LHCN-M2 (cell line): Measurements from ENCODE around the gene CORO6. TPM values are rescaled to one million over a fixed set of nuclear protein-coding genes. Genes with fewer than 3 reads are reported as not detected.
"Not testable (repeated sequence)": the region's sequence is repeated elsewhere in the genome, so short reads cannot be mapped to it uniquely, and the experiment has no call there.

Experiments
- DNase-seq: peaks from one replicate; pipeline ENCODE4 v3.0.0-alpha.2; 2012; ENCODE audit warnings: low read depth
- polyA plus RNA-seq: library from polyadenylated mRNA; unstranded; fragments of >200 nt; gene quantifications from one replicate; pipeline ENCODE4 v1.2.1, GENCODE V29; 2012; ENCODE audit warnings: missing spikeins
- total RNA-seq: library from RNA; depleted of rRNA; stranded (reverse); fragments of >200 nt; gene quantifications from 2 replicates; pipeline ENCODE4 v1.2.3, GENCODE V29; 2014; rRNA removed

CORO6 gene
- 22.1 and 41.6 TPM in 2 replicates for total RNA-seq
- 19.9 TPM for polyA plus RNA-seq

DNA sequence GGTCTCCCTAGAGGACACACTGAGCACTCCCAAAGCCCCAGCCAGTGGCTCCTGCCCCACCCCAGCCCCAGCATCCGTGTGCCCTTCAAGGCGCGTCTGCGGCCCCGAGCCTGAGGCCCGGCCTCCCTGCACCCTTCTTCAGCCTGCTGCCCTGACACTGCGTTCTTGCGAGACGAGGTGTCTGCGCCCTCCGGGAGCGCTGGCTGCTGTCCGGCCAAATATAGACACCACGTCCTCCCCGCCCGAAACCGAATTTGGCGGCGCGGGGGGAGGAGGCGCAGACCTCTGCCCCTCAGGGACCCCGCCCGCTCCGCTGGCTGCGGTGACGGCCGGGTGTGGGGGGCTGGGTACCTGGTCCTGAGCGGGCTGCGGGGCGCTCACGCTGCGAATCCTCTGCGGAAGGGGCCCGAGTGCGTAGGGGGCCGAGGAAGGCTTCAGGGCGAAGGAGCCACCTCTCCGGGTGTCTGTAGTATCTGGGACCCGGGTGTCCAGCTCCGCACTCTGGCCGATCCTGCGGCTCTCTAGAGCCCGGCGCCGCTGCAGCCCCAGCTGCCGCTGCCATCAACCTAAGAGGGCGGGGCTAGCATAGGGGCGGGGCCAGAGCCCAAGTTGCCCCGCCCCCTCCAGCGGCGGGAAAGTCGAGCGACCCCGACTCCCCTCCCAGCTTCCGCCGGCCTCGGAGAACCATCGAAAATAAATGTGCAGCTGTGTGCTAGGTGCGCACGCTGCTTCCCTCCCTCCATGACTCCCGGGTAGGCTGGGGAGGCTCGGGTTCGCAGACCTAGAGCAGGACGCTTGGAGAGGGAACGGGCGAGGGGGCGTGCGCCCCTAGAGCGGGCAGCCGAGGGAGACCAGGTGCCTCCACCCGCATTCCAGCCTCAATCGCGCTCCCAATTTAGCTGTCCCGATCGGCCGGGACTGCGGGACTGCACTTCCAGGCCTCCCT lies at the start of gene CORO6:
TSS of gene CORO6 (minus strand) at position 576 of the 946 bp plus-strand sequence. CDS start 1,491 bp downstream, outside the sequence.
- DNase-seq = peak; percentile 62

DNA sequence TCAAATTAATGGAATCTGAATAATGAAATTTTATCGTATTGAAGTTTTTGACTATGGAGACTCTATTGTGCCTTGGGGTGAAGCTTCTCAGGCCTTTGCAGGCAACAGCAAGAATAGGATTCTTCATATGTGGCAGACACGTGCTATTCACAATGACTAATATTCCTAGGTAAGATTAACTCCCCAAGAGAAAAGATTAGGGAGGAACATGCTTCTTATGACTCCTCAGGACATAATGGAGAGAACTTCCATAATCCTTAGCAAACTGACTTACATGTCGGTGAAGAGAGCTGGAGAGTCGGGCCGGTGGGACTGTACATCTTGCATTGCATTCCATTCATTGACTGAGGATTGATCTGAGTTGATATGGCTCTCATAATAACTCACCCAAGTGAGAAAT lies 48.9 kb upstream of the CORO6 start:
- no peak for DNase-seq

DNA sequence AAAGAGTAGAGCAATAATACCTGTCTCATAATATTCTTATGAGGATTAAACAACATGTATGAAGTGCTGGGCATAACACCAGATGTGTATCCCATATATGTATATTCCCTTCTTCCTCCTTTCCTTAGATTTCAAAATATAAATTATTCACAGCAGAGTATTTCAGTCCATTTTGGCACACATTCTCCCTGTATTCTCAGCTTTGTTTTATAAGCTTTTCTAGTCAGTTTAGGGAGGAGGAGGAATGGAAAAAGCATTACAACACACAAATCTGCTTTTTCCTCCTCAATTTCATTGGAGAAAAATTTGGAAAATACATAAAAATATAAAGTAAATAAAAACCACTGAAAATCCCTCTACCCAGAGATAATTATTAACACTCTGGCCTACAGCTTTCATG lies 46.6 kb upstream of the CORO6 start:
- no peak for DNase-seq

DNA sequence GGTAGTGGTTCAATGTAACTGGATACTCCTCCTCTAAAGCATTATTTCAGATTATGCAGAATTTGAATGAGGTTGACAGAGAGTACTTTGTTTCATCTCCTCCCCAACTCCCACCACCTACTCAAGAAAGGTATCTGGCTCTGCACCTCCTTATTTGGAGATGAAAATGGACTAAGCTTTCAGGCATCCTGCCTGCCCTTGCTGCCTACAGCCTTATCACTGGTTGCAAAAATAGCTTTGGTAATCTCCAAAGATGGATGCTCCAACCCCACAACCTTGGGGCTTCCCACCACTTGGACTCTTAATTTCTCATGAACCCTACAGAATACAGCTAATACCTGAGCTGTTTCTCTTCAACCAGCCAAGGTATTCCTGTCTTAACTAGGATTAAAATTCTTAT lies 45.3 kb upstream of the CORO6 start:
- DNase-seq = no peak

DNA sequence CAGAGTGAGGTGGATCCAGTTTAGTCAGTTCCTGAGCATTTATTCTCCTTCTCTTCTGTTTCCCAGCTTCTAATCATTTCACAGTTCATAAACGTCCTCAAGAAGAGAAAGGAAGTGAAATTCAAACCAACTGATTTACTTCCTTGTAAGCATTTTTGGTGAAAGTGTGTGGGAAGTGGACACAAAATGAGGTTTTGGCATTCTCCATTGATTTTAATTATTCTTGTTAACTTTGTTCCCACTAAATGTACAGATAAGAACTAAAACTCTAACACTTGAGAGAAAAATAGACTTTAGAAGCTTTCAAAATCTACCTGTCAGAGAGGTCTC lies 42.7 kb upstream of the CORO6 start:
- DNase-seq = no peak

DNA sequence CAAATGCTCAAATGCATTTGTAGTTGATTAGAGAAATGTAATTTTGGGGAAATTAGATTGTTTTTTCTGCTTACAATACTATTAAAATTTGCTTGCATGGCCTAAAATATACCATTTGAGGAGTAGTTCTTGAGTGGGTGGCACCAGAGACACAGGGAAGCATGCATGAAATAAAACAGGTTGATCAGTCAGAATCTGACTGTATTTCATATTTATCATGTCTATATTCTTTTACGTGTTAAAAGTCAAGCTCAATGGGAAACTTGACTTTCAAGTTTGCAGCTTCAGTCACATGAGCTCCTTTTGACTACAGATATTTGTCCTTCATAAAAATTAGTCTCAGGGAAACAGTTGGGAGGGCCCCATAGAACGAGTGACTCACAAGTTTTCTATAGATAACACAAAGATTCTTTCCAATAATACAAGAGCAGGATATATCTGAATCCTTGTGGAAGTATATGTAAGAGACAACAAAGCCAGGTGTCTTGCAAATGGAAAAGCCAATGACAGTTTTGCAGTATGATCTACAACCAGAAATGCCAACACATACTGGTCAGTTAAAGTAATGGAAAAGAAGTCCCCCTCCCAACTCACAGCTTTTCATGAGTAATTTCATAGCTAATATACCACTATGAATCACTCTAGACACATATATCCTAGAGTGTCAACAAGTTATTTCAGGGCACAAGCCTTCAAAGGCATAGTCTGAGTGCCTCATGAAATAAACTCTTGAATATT lies 42.2 kb upstream of the CORO6 start:
- peak; percentile 73 for DNase-seq

DNA sequence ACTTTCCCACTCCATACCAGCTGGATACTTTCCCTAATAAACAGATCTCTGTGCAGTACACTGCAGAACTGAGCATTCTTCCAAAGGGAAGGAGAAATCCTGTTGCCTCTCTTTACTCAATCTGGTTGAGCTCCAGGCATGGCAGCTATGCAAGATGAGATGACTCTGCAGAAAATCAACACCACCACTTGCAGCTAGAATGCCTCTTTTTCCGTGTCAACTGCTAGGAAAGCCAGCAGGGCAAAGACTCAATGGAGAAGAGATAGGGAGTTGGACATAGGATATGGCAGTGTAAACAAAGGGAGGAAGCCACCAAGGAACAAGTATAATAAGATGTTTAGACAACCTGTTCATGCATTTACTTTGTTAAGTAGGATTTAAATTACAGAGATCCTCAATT lies 40.4 kb upstream of the CORO6 start:
- no peak for DNase-seq

DNA sequence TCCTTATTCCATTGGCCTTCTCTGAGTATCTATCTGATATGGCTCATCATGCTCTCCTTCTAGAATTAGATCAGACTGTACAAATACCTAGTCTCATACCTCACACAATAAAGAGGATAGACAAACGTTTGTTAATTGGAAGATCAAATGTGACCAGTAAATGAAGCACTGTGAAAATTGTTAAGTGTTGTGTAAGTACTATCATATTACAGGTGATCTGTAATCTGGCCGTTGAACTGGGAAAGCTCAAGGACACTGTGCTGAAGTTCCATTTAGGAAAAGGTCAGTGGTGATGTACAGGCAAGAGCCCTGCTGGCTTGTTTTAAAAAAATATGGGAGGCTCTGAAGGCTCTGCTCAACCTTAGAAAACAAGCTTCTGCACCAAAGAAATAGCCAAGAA lies 38.5 kb upstream of the CORO6 start:
- no peak for DNase-seq

DNA sequence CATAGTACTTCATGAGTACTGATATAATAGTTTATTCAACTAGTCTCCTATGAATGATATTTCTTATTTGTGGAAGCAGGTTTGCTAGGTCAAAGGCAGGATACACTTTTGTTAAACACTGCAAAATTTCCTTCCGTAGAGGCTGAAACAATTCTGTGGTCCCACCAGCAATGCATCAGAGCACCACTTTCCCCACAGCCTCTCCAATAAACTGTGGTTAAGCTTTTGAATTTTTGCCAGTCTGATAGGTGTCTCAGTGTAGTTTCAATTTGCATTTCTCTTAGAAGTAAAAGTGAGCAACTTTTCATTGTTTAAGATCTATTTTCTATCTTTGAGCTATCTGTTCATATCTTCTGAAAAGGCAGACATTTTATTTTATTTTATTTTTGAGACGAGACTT lies 36.4 kb upstream of the CORO6 start:
- DNase-seq = no peak

DNA sequence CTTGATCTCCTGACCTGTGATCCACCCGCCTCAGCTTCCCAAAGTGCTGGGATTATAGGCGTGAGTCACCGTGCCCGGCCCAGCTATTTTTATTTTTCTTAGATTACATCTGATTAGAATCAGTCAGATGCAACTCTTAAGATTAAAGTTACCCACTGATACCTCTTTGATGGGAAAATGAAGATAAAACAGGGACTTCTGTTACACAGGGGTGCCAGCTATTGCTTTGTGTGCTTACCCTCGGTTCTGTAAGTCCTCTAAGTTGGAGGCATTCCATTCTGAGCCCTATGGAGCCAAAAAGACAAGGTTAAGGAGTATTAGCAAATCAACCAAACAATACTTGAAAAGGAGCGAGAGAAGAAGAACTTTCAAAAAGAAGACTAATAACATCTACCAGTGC lies 32.6 kb upstream of the CORO6 start:
- no peak for DNase-seq

DNA sequence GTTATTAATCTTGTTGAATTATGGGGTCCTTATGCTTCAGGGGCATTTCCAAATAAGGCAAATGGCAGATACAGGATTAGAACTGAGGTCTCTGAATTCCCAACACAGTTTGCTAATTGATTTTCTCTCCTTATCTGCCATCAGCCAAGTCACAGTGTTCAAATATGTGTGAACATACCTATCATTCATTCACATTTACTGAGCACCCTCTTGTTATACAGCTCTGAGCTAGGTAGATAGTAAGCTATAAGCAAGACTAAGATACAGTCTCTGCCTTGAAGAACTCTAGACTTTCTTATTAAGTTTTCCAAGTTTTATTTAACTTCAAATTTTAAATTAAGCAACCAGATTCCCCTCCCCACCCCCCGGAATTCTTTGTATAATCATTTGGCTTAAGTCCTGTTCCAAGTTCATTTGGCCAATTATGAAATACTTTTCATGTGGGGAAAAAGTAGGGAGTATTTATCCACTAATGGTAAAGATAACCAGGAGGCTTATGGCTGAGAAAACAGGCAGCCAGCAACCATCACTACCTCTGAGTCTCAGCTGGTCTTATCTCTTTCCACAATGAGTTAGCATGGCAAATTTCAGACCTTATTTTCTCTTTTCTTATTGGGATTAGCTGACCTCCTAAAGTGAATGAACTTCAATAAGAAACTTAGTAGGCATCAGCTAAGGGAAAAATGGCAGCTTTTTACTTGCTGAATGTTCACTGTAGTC lies 31.4 kb upstream of the CORO6 start:
- DNase-seq = no peak

DNA sequence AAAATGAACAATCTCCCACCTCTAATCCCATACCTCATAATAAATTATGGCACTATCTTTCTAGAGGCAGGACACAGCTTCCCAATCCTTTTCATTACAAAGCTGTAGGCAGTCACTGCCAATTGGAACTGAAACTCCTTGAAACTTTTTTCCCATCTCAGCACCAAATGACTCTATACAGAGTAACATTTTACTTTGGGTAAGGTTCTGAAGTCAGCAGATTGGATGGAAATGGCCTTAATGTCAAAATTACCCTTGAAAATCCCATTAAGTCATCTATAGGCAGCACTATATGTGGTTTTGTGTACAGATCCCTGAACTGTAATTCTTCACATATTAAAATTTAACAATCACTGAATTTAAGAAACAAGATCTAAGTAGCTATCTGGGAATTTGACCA lies 30.3 kb upstream of the CORO6 start:
- no peak for DNase-seq

DNA sequence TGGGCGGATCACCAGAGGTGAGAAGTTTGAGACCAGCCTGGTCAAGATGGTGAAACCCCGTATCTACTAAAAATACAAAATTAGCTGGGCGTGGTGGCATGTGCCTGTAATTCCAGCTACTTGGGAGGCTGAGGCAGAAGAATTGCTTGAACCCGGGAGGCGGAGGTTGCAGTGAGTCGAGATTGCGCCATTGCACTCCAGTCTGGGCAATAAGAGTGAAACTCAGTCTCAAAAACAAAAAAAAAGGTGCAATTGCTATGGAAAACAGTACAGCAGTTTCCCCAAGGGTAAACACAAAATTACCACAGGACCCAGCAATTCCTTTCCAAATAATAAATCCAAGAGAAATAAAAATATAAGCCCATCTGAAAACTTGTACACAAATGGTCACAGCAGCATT lies 29.2 kb upstream of the CORO6 start:
- DNase-seq = not testable (repeated sequence)

DNA sequence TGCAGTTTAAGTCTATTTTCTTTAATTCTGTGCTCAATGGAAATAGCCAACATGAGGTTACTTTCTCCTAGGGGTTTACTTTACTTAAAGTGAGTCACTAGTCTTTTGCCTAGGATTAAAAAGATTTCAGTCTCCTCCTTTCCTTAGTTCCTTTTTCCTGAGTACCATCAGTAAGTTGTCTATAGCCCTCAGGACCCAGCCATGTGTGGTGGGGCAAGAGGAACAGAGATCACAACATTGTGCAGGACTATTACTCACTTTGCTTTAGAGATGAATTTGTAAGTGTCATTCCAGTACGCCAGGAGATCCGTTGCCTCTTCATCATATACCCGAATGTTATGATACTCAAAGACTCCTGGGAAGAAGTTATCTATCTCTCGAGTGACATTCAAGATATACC lies 27.7 kb upstream of the CORO6 start:
- no peak for DNase-seq

DNA sequence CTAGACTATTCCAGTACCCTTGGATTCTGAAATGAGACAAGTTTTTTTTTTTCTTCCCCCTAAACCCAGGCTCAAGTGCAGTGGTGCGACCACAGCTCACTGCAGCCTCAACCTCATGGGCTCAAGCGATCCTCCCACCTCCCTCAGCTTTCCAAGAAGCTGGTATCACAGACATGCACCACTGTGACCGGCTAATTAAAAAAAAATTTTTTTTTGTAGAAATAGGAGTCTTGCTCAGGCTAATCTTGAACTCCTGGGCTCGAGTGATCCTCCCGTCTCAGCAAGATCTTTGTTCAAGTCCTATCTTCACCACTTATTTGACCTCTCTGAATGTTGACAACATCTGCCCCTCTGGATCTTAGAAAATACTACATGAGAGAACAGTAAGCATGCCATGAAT lies 26.6 kb upstream of the CORO6 start:
- DNase-seq = no peak

DNA sequence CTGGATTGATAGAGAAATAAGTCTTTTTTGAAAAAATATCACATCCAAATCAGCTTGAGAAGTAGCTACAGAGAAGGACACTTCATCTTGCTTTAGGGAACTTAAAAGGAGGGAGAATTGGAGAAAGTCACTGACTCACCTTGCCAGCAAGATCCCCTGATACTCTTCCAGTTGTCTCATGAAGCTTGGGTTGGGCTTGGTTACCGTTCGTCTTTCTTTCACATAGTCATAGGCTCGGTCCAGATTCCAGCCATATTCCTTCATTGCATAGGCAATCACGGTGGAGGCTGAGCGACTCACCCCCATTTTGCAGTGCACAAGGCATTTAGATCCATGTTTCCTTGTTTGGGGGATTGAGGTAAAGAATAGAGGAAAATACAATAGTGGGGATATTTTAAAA lies 25.3 kb upstream of the CORO6 start:
- DNase-seq = no peak

DNA sequence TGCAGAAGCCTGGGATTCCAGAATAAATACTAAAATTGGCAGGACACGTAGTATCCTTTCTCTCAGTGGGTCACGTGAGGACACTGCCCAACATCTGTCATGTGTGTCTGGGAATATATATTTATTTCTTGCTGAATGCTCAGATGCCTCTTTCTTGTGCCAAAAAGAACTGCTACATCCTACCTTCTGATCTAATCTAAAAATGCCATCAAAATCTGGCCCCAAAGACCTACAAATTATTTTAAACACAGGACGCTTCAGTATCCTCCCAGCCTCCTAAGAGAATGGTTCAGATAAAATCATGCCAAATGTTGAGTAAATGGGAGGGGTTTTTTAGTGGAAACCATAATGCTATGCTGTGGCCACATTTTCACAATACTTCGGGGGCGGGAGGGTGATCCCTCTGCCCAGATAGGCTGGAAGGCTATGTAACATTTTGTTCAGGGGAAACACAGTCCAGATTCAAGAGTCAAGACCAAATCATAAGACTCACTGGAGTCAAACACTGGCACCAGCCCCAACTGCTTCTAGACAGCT lies 22.9 kb upstream of the CORO6 start:
- DNase-seq = peak; percentile 87

DNA sequence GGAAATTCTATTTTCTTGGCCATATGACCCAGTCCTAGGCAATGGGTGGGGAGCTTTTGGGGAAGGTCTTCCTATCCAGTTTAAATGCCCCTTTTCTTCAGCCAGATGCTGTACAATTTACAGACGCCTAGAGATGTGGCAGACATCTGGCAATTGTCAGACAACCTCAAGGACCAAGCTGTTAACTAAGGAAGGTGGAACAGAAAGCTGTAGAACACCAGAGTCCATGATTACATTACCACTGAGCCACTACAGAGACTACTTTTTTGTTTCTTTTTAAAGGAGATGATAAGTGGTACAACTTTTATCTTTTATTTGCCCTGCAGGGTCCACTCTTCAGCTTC lies 21.1 kb upstream of the CORO6 start:
- DNase-seq = no peak

DNA sequence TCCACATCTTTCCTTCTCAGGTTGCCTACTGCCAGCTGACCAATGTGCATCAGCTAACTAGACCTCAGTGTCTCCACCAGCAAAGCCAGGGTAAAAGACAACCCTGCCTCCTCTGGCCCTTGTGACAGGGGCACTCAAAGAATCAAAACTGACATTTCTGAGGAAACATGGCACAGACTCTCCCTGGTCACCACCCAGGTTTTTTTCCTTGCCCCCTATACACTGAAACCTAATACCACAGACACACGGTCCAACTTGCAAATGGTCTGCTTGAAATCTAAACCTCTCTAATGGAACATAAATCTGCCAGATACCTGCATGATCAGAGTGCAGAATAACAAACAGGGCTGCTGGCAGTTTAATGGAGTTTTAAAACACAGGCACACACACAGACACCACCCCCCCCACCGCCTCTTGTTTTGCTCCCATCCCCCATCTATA lies 19.5 kb upstream of the CORO6 start:
- no peak for DNase-seq

DNA sequence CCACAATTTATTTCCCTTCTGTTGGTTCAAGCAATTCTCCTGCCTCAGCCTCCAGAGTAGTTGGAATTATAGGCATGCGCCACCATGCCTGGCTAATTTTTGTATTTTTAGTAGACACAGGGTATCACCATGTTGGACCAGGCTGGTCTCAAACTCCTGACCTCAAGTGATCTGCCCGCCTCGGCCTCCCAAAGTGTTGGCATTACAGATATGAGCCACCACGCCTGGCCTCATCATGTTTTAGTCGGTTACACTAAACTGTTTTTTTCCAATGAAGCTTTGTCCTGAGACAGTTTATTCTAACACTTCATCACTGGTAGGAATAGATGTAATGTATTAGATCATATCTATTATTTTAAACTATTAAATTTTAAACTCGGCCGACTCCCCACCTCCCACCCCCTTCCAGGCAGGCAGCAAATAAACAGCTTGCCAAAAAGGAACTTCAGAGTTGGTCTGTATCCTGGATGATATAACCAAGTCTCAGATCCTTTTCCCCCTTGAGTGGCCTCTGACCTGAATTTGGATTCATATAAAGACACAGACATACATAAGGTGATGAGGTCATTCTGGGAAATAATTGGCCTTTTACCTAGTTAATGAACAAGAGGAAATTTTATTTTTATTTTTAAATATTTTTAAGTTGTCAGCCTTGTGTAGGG lies 18.4 kb upstream of the CORO6 start:
- DNase-seq = no peak

DNA sequence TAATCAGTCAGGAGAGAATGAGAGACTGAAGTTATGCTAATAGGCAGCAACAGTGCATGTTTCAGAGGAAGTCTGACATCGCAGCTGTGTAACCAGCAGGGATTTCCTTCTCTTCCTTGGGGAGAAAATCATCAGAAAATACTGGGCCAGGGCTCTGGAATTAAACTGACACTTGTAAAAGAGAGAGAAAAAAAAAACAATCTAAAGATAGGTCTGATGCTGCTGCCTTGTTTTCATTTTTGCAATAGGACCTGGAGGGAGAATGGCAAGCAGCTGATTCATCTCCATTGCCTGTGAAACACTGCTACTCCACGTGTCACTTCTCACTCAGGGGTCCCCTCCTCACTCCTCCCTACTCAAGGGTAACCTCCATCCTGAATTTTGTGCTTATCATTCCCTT lies 17.7 kb upstream of the CORO6 start:
- DNase-seq = peak; percentile 78

DNA sequence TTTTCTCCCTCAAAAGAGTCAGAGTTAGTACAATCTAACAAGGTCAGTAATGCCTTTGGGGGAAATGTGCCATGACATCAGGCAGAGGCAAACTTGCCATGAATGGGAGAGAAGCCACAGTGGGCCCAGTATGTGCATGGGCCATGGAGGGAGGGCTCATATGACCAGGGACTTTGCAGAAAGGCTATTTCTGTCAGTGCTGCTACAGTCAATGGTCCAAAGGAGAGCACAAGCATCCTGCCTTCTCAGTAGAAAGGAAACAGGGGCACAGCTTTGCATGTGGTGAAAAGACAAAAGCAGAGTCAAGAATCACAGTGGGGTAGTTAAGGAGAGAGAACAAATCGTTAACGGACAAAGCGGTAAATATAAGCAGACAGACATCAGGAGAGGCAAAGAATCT lies 11.2 kb upstream of the CORO6 start:
- DNase-seq = no peak
